ENCODE measurements around the gene ITGA2.

The ITGA2 gene

DNA sequence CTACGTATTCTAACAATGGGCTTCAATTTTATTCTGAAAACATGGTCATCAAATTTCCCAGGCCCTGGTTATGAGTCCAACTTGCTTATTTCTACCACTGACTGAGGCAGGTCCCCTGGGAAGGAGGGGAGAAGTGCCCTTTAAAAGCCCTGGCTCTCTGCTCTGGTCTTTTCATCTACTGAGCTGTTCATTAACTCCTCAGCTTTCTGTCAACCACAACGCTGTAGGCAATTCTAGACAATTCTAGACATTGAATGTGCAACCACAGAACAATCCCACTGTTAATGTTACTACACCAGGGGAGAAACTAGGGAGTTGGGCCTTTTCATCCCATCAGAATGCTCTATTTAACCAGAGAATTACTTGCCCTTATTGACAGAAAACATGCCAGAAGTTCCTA lies 110.4 kb downstream of the ITGA2 start:
- no peak for TF ChIP-seq CTCF (IDR thresholded peaks at IDR 0.05; ENCODE audit: low read depth, low read length)
- no peak for TF ChIP-seq MYC (IDR thresholded peaks at IDR 0.05; ENCODE audit: low read depth, low read length)
- TF ChIP-seq, protein P1, sequence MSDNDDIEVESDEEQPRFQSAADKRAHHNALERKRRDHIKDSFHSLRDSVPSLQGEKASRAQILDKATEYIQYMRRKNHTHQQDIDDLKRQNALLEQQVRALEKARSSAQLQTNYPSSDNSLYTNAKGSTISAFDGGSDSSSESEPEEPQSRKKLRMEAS (IDR thresholded peaks at IDR 0.05; ENCODE audit: low read depth, low read length) = no peak
- TF ChIP-seq POLR2A (IDR thresholded peaks at IDR 0.05; ENCODE audit: extremely low read depth, insufficient read length) = no peak
- H3K4me3 ChIP-seq (ENCODE audit: low read depth, low read length) = no peak overlapping the region
- no peak for DNase-seq (ENCODE audit: low read depth)

- H3K4me3 ChIP-seq (ENCODE audit: low read depth, low read length) = no peak overlapping the region
- no peak for TF ChIP-seq CTCF (IDR thresholded peaks at IDR 0.05; ENCODE audit: low read depth, low read length)
- TF ChIP-seq POLR2A (IDR thresholded peaks at IDR 0.05; ENCODE audit: extremely low read depth, insufficient read length) = no peak
- TF ChIP-seq, protein P1 (IDR thresholded peaks at IDR 0.05; ENCODE audit: low read depth, low read length) = no peak
- no peak for TF ChIP-seq MYC (IDR thresholded peaks at IDR 0.05; ENCODE audit: low read depth, low read length)
- DNase-seq (ENCODE audit: low read depth) = no peak
These were observed 111.5 kb downstream of the ITGA2 start for GRCh38 chr5:53100606-53101005.

DNA sequence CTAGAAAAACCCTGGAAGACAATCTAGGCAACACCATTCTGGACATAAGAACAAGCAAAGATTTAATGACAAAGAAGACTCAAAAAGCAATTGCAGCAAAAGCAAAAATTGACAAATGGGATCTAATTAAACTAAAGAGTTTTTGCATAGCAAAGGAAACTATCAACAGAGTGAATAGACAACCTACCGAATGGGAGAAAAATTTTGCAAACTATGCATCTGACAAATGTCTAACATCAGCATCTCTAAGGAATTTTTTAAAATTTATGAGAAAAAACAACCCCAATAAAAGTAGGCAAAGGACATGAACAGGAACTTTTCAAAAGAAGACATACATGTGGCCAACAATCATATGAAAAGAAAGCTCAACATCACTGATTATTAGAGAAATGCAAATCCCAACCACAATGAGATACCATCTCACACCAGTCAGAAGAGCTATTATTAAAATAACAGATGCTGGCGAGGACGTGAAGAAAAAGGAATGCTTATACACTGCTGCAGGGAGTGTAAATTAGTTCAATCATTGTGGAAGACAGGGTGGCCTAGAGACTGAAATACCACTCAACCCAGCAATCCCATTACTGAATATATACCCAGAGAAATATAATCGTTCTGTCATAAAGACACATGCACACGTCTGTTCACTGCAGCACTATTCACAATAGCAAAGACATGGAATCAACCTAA lies 116.6 kb downstream of the ITGA2 start:
- TF ChIP-seq CTCF (IDR thresholded peaks at IDR 0.05; ENCODE audit: low read depth, low read length) = no peak
- TF ChIP-seq, protein P1 (IDR thresholded peaks at IDR 0.05; ENCODE audit: low read depth, low read length) = no peak
- TF ChIP-seq MYC (IDR thresholded peaks at IDR 0.05; ENCODE audit: low read depth, low read length) = no peak
- TF ChIP-seq POLR2A (IDR thresholded peaks at IDR 0.05; ENCODE audit: extremely low read depth, insufficient read length) = no peak
- no peak overlapping the region for H3K4me3 ChIP-seq (ENCODE audit: low read depth, low read length)

DNA sequence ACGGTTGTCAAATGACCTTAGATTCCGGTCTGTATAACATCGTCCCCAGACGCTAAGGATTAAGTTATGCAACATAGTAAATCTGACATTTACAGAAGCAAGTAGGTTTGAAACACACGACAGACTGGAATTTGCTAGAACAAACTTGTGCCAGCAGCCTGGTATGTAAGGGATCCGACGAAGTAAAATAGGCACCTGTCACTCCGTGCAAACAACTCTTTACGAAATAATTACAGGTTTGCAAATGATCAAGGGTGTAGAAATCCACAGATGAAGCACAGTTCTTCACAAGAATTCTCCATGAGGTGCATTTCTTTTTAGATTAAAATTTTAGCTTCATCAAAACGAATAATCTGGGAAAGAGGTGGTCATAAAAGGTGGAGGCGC lies 119.9 kb downstream of the ITGA2 start:
- peak; percentile 37 for DNase-seq (ENCODE audit: low read depth)
- no peak for TF ChIP-seq POLR2A (IDR thresholded peaks at IDR 0.05; ENCODE audit: extremely low read depth, insufficient read length)
- TF ChIP-seq, protein P1 (IDR thresholded peaks at IDR 0.05; ENCODE audit: low read depth, low read length) = no peak
- no peak for TF ChIP-seq MYC (IDR thresholded peaks at IDR 0.05; ENCODE audit: low read depth, low read length)
- TF ChIP-seq CTCF (IDR thresholded peaks at IDR 0.05; ENCODE audit: low read depth, low read length) = no peak
- H3K4me3 ChIP-seq (ENCODE audit: low read depth, low read length) = peak overlapping the region; percentile 71

More for the DNA sequence above, 116.6 kb downstream of the ITGA2 start:
- no peak for DNase-seq (ENCODE audit: low read depth)

- peak within 1 kb of the TSS; percentile 71 for H3K4me3 ChIP-seq (ENCODE audit: low read depth, low read length)
- 0 out of 2 replicates have a peak, but pooled peaks have one; percentile 49 for TF ChIP-seq MYC (IDR thresholded peaks at IDR 0.05; ENCODE audit: low read depth, low read length)
- peak; percentile 94 for TF ChIP-seq POLR2A (IDR thresholded peaks at IDR 0.05; ENCODE audit: extremely low read depth, insufficient read length)
- TF ChIP-seq, protein P1 (IDR thresholded peaks at IDR 0.05; ENCODE audit: low read depth, low read length) = peak; percentile 46; the same call in 1 of the 2 replicates
- no peak for TF ChIP-seq CTCF (IDR thresholded peaks at IDR 0.05; ENCODE audit: low read depth, low read length)
- DNase-seq (ENCODE audit: low read depth) = peak; percentile 91
These were observed 120.4 kb downstream of the ITGA2 start, which contains the start of gene MOCS2 for GRCh38 chr5:53109443-53110127. TSS of gene MOCS2 (minus strand) at chr5:53109757. CDS start at chr5:53107174, 2,583 bp downstream.

Measured in NB4 (cell line).